IMR-90 (cell line): Measurements from ENCODE around the gene ADAMTS6. TPM values are rescaled to one million over a fixed set of nuclear protein-coding genes. Genes with fewer than 3 reads are reported as not detected.

Experiments
- ATAC-seq: fragments of 200-7000 bp; cut with Tn5 transposase; 2 replicates; pipeline ENCODE4 v1.9.1; 2020; ENCODE audit warnings: low read depth, mild to moderate bottlenecking, moderate library complexity
- BruUV-seq: library from RNA; stranded (reverse); fragments of 400-500 nt; replicated peaks from 2 replicates; lab custom pipeline; 2021; lab: Mats Ljungman, UMichigan
- CTCF ChIA-PET: fragments of 300-600 bp; formaldehyde crosslinking; extraction: SDS; loops from one replicate; lab custom pipeline; 2021; ENCODE audit warnings: antibody characterized with exemption; lab: Yijun Ruan, JAX
- POLR2A ChIA-PET: fragments of 300-600 bp; sonication (Branson Sonifier 250); formaldehyde crosslinking; loops from one replicate; lab custom pipeline; 2022; ENCODE audit warnings: antibody characterized with exemption; ENCODE audit not compliant: unreplicated experiment; lab: Charles Lee
- DNase-seq: peaks from one replicate; pipeline ENCODE4 v3.0.0; 2013
- H2AFZ ChIP-seq: replicated peaks from 2 replicates; pipeline ENCODE3; 2013; ENCODE audit warnings: low read length, mild to moderate bottlenecking; ENCODE audit not compliant: poor library complexity
- H2AK5ac ChIP-seq: 2 replicates; pipeline ENCODE4 v1.6.1; 2013; ENCODE audit warnings: low read depth, low read length, inconsistent platforms
- H2AK9ac ChIP-seq: replicated peaks from 2 replicates; pipeline ENCODE3; 2013; ENCODE audit warnings: mild to moderate bottlenecking, low read depth, low read length, moderate library complexity; ENCODE audit not compliant: poor library complexity
- H2BK120ac ChIP-seq: 2 replicates; pipeline ENCODE4 v1.6.1; 2013; ENCODE audit warnings: low read depth, low read length, inconsistent platforms
- H2BK15ac ChIP-seq: 3 replicates; pipeline ENCODE4 v1.6.1; 2013; ENCODE audit warnings: low read depth, low read length, inconsistent platforms
- H2BK20ac ChIP-seq: 2 replicates; pipeline ENCODE4 v1.6.1; 2013; ENCODE audit warnings: low read depth, mild to moderate bottlenecking, inconsistent platforms, low read length, moderate library complexity
- H2BK5ac ChIP-seq: 2 replicates; pipeline ENCODE4 v1.6.1; 2013; ENCODE audit warnings: mild to moderate bottlenecking, low read depth, low read length, inconsistent platforms; ENCODE audit not compliant: poor library complexity, severe bottlenecking
- H3K14ac ChIP-seq: replicated peaks from 2 replicates; pipeline ENCODE4 v1.6.1; 2013; ENCODE audit warnings: low read depth, low read length, inconsistent platforms
- H3K18ac ChIP-seq: 2 replicates; pipeline ENCODE4 v1.6.1; 2013; ENCODE audit warnings: low read depth, low read length, control low read depth
- H3K23ac ChIP-seq: 2 replicates; pipeline ENCODE4 v1.6.1; 2013; ENCODE audit warnings: low read depth, low read length, inconsistent platforms
- H3K27ac ChIP-seq: 2 replicates; pipeline ENCODE4 v1.5.1; 2013; ENCODE audit warnings: mild to moderate bottlenecking, control low read depth, low read length; ENCODE audit not compliant: insufficient read depth
- H3K27me3 ChIP-seq: 2 replicates; pipeline ENCODE4 v1.6.1; 2013; ENCODE audit warnings: low read length; ENCODE audit not compliant: control insufficient read depth, insufficient read depth
- H3K36me3 ChIP-seq: 2 replicates; pipeline ENCODE4 v1.6.1; 2013; ENCODE audit warnings: low read length, mixed read lengths; ENCODE audit not compliant: control insufficient read depth, insufficient read depth
- H3K4ac ChIP-seq: 2 replicates; pipeline ENCODE4 v1.6.1; 2013; ENCODE audit warnings: low read depth, low read length, inconsistent platforms
- H3K4me1 ChIP-seq: 2 replicates; pipeline ENCODE4 v1.6.1; 2013; ENCODE audit warnings: low read length, mixed read lengths; ENCODE audit not compliant: control insufficient read depth, insufficient read depth
- H3K4me2 ChIP-seq: 2 replicates; pipeline ENCODE4 v1.6.1; 2013; ENCODE audit warnings: low read depth, mild to moderate bottlenecking, control low read depth, low read length, moderate library complexity
- H3K4me3 ChIP-seq: 2 replicates; pipeline ENCODE4 v1.5.1; 2013; ENCODE audit warnings: low read depth, mild to moderate bottlenecking, control low read depth, low read length, moderate library complexity; ENCODE audit not compliant: insufficient read depth
- H3K56ac ChIP-seq: 2 replicates; pipeline ENCODE4 v1.6.1; 2013; ENCODE audit warnings: low read length, inconsistent platforms; ENCODE audit not compliant: insufficient read depth; ENCODE audit errors: extremely low read depth
- H3K79me1 ChIP-seq, 2 experiments: 2 replicates each; pipeline ENCODE4 v1.6.1; 2013; ENCODE audit warnings: low read length in 2 of 2, inconsistent platforms in 1 of 2, low read depth in 1 of 2
- H3K9ac ChIP-seq: 2 replicates; pipeline ENCODE4 v1.6.1; 2013; ENCODE audit warnings: low read depth, low read length, control low read depth
- H3K9me1 ChIP-seq: 2 replicates; pipeline ENCODE4 v1.6.1; 2013; ENCODE audit warnings: low read length, inconsistent platforms; ENCODE audit not compliant: insufficient read depth
- H3K9me3 ChIP-seq: 2 replicates; pipeline ENCODE4 v1.6.1; 2013; ENCODE audit warnings: low read length; ENCODE audit not compliant: control insufficient read depth, insufficient read depth
- H4K20me1 ChIP-seq: 2 replicates; pipeline ENCODE4 v1.6.1; 2013; ENCODE audit warnings: low read length, inconsistent platforms; ENCODE audit not compliant: insufficient read depth
- H4K5ac ChIP-seq: 2 replicates; pipeline ENCODE4 v1.6.1; 2013; ENCODE audit warnings: mild to moderate bottlenecking, low read depth, low read length, control low read depth
- H4K8ac ChIP-seq, 2 experiments: 2 replicates each; pipeline ENCODE4 v1.6.1; 2013; ENCODE audit warnings: low read depth in 2 of 2, low read length in 2 of 2, control low read depth in 1 of 2, inconsistent platforms in 1 of 2
- H4K91ac ChIP-seq: 2 replicates; pipeline ENCODE4 v1.6.1; 2013; ENCODE audit warnings: low read depth, low read length, inconsistent platforms; ENCODE audit not compliant: insufficient read depth
- CHD1 ChIP-seq: IDR thresholded peaks from 2 replicates; pipeline ENCODE4 v1.6.1; 2012; ENCODE audit warnings: low read depth, low read length, improper control_type of control experiment
- CTCF ChIP-seq: conservative IDR thresholded peaks from 2 replicates; pipeline ENCODE4 v1.5.1; 2012; ENCODE audit warnings: mild to moderate bottlenecking, low read depth, low read length, improper control_type of control experiment
- ELK1 ChIP-seq: fragments of 150-350 bp; IDR thresholded peaks from 2 replicates; pipeline ENCODE4 v1.6.1; 2016; ENCODE audit warnings: low read depth, mild to moderate bottlenecking, low read length, moderate library complexity, borderline replicate concordance
- FOS ChIP-seq: fragments of 150-350 bp; IDR thresholded peaks from 2 replicates; pipeline ENCODE4 v1.6.1; 2016; ENCODE audit warnings: low read depth, low read length
- MAFK ChIP-seq: IDR thresholded peaks from 2 replicates; pipeline ENCODE4 v1.6.1; 2012; ENCODE audit warnings: low read depth, low read length, improper control_type of control experiment
- MXI1 ChIP-seq: IDR thresholded peaks from 2 replicates; pipeline ENCODE4 v1.6.1; 2012; ENCODE audit warnings: low read depth, mild to moderate bottlenecking, low read length, moderate library complexity, borderline replicate concordance
- POLR2A ChIP-seq: IDR thresholded peaks from 2 replicates; pipeline ENCODE4 v1.6.1; 2012; ENCODE audit warnings: mild to moderate bottlenecking, low read depth, low read length
- RAD21 ChIP-seq: IDR thresholded peaks from 2 replicates; pipeline ENCODE4 v1.6.1; 2012; ENCODE audit warnings: low read length, improper control_type of control experiment
- RCOR1 ChIP-seq: IDR thresholded peaks from 2 replicates; pipeline ENCODE4 v1.6.1; 2012; ENCODE audit warnings: mild to moderate bottlenecking, low read length, improper control_type of control experiment; ENCODE audit not compliant: insufficient replicate concordance
- RFX5 ChIP-seq: IDR thresholded peaks from 2 replicates; pipeline ENCODE4 v1.8.0; 2012; ENCODE audit warnings: low read depth, mild to moderate bottlenecking, low read length, moderate library complexity
- SMC3 ChIP-seq: fragments of 150-350 bp; IDR thresholded peaks from 2 replicates; pipeline ENCODE4 v1.6.1; 2016; ENCODE audit warnings: low read depth, mild to moderate bottlenecking, antibody characterized with exemption, low read length, moderate library complexity
- WGBS, 2 experiments: methylation state at CpG; one replicate each; pipeline versions ENCODE4 v1.1.5 to v1.1.7; 2013; ENCODE audit warnings: missing lambda C conversion rate in 2 of 2; ENCODE audit not compliant: insufficient read length in 1 of 2; ENCODE audit errors: extremely low coverage in 2 of 2; 5-methylcytosine and 5-hydroxymethylcytosine counted together
- dilution Hi-C: fragments of 300-500 bp; cut with HindIII; formaldehyde crosslinking; loops from one replicate; pipeline ENCODE4 v1.14.3; 2018; ENCODE audit warnings: low sequenced_read_pairs; ENCODE audit not compliant: unreplicated experiment
- in situ Hi-C: fragments of 300-500 bp; cut with MboI; formaldehyde crosslinking; loops from 3 replicates; pipeline ENCODE4 v1.14.3; 2019; ENCODE audit warnings: low sequenced_read_pairs, inconsistent platforms, mixed read lengths
- intact Hi-C: fragments of 100-400 bp; cut with micrococcal nuclease; formaldehyde crosslinking; loops from 2 replicates; pipeline ENCODE4 v1.10.0; 2022
- polyA plus RNA-seq, 3 experiments: library from polyadenylated mRNA; depleted of rRNA; stranded (reverse); fragments of >200 nt; gene quantifications; 2 replicates each; pipeline ENCODE4 v1.2.3, GENCODE V29; 2012; ENCODE audit warnings: low replicate concordance in 1 of 3
- total RNA-seq: library from RNA; depleted of rRNA; stranded (reverse); fragments of >200 nt; gene quantifications from 2 replicates; pipeline ENCODE4 v1.2.3, GENCODE V29; 2012

ADAMTS6 gene
- total and polyA plus RNA-seq, 2 of the 4 experiments (the other 2 are of a cell fraction), result 23.9 to 173 TPM

- H3K4me2 ChIP-seq, result peak overlapping the region; percentile 100
- H3K56ac ChIP-seq, result peak overlapping the region; percentile 97; the same call in 1 of the 2 replicates
- TF ChIP-seq FOS (no peak), RFX5 (no peak), MXI1 (no peak), POLR2A (0 out of 2 replicates have a peak, but pooled peaks have one; percentile 29), CHD1 (no peak; the same call in 1 of the 2 replicates), MAFK (no peak), RAD21 (peak; percentile 90), CTCF (peak; percentile 74), RCOR1 (no peak), ELK1 (no peak), SMC3 (peak; percentile 83)
- H3K4me1 ChIP-seq, result peaks cover 2% of the 10 kb centered on the region; the same call in 1 of the 2 replicates
- no peaks in the 10 kb centered on the region for H3K27me3 ChIP-seq
- WGBS, 2 experiments, result no CpG with 5 or more reads among the region's 3 CpGs
- H2AK9ac ChIP-seq, result no peak overlapping the region
- H4K8ac ChIP-seq, result no peak overlapping the region; a peak in 1 of 4 replicates
- H4K5ac ChIP-seq, result peak overlapping the region; percentile 48; the same call in 1 of the 2 replicates
- no peaks in the 10 kb centered on the region for H3K9me1 ChIP-seq
- peak overlapping the region; percentile 88; the same call in 1 of the 2 replicates for H3K4me3 ChIP-seq
- H2BK15ac ChIP-seq, result no peak overlapping the region
- H3K27ac ChIP-seq, result no peak overlapping the region
- ChIA-PET POLR2A (interaction anchor here (0.6 to 1.1 kb wide), 2 partner anchors 97 to 673 kb away, joined by 3 to 4 read pairs; no protein-coding TSS in a partner anchor), CTCF (interaction anchor here (0.6 to 2.2 kb wide), 8 partner anchors 18 to 851 kb away, joined by 3 to 10 read pairs (median 3); no protein-coding TSS in a partner anchor)
- intact Hi-C loops, result loop anchor here (1.0 to 5.0 kb wide), 6 partner anchors 341 to 849 kb away; no protein-coding TSS in a partner anchor
- H3K9ac ChIP-seq, result no peak overlapping the region; the same call in 1 of the 2 replicates
- H2BK120ac ChIP-seq, result peak overlapping the region; percentile 98; the same call in 1 of the 2 replicates
- peak overlapping the region; percentile 44; the same call in 1 of the 2 replicates for H3K18ac ChIP-seq
- in situ Hi-C loops, result loop anchor here (5.0 to 10.0 kb wide), 5 partner anchors 286 to 849 kb away; no protein-coding TSS in a partner anchor
- peak; percentile 86 for DNase-seq
- no peak overlapping the region for H3K14ac ChIP-seq
- dilution Hi-C loops, result no loop called here
- ATAC-seq, result peak; percentile 52
- H3K36me3 ChIP-seq, result no peaks in the 10 kb centered on the region
- peak overlapping the region; percentile 98 for H2BK5ac ChIP-seq
- peaks cover 0 to 4% of the 10 kb centered on the region in 2 experiments; a peak in 1 of 4 replicates for H3K79me1 ChIP-seq
- H4K91ac ChIP-seq, result no peak overlapping the region
- no peak overlapping the region for H2BK20ac ChIP-seq
- H3K23ac ChIP-seq, result no peak overlapping the region
- BruUV-seq, result no TSS peak
- no peaks in the 10 kb centered on the region for H4K20me1 ChIP-seq
- no peak overlapping the region for H2AFZ ChIP-seq
- no peak overlapping the region for H2AK5ac ChIP-seq
- no peaks in the 10 kb centered on the region for H3K9me3 ChIP-seq
- no peak overlapping the region; the same call in 1 of the 2 replicates for H3K4ac ChIP-seq
These were observed 2.0 kb upstream of the ADAMTS6 start for GRCh38 chr5:65483546-65484346.
